ENCODE results near the gene INPP5K. TPM values are rescaled to one million over a fixed set of nuclear protein-coding genes. Genes with fewer than 3 reads are reported as not detected.
"Not testable (repeated sequence)": the region's sequence is repeated elsewhere in the genome, so short reads cannot be mapped to it uniquely, and the experiment has no call there.

The INPP5K gene
- 10 to 100 TPM; 12.7 to 22.6 (median 18.2) TPM for total RNA-seq
- long read RNA-seq, partial matches to known transcripts: 1 of 4 reads
- long read RNA-seq, other reads (novel, unspliced or antisense): 2 of 4 reads

GRCh38 chr17:1516388-1517161 is at the start of gene INPP5K:
TSS of gene INPP5K (minus strand) at chr17:1516612. CDS start at chr17:1516499, 113 bp downstream.
- DNase-seq (peak; percentile 99), ATAC-seq (peak; percentile 95 to 97 (median 96))
- H3K4me3 ChIP-seq: peak within 1 kb of the TSS; percentile 89 to 100 (median 94)
- TF ChIP-seq CTCF (IDR thresholded peaks at IDR 0.05) (peak in 1 of 4 donors; percentile 7), POLR2A (IDR thresholded peaks at IDR 0.05) (peak; percentile 58)
- no peaks in the 10 kb centered on the region for H3K27me3 ChIP-seq
- H3K36me3 ChIP-seq: peaks cover 0 to 13% (median 0%) of the 10 kb centered on the region in 4 donors
- H3K4me1 ChIP-seq: peaks cover 0 to 19% (median 0%) of the 10 kb centered on the region in 4 donors
- H3K27ac ChIP-seq: peak within 1 kb of the TSS; percentile 78 to 88 (median 79)
- intact Hi-C loops (cut with DNase I): loop anchor here (10.0 kb wide), 2 partner anchors 152 to 242 kb away; partner anchors contain the start of genes BHLHA9 (in 1 of the 2) and TRARG1 (in 1 of the 2)
- H3K9me3 ChIP-seq: no peaks in the 10 kb centered on the region
- 0% methylated on average over 44 of the region's 91 CpGs for WGBS (ENCODE audit: insufficient coverage, low coverage, low lambda C conversion rate, missing lambda C conversion rate)

- no peak for ATAC-seq
- no peak for DNase-seq
These were observed 49.5 kb upstream of the INPP5K start for GRCh38 chr17:1565877-1566276.

GRCh38 chr17:1563786-1564613 is 47.6 kb upstream of the INPP5K start:
- no peaks in the 10 kb centered on the region for H3K27me3 ChIP-seq
- no peak overlapping the region for H3K4me3 ChIP-seq
- TF ChIP-seq CTCF (IDR thresholded peaks at IDR 0.05) (no peak), POLR2A (IDR thresholded peaks at IDR 0.05) (no peak)
- ATAC-seq: peak in 1 of 4 donors; percentile 3
- WGBS (ENCODE audit: insufficient coverage, low coverage, low lambda C conversion rate, missing lambda C conversion rate): 63% methylated on average over 12 of the region's 19 CpGs
- intact Hi-C loops (cut with DNase I): no loop called here
- no peak for DNase-seq
- no peak overlapping the region for H3K27ac ChIP-seq
- H3K4me1 ChIP-seq: peaks cover 0 to 12% (median 3%) of the 10 kb centered on the region in 4 donors
- no peaks in the 10 kb centered on the region for H3K36me3 ChIP-seq
- H3K9me3 ChIP-seq: no peaks in the 10 kb centered on the region

More at GRCh38 chr17:1565877-1566276, 49.5 kb upstream of the INPP5K start:
- intact Hi-C loops (cut with DNase I): no loop called here
- no peak overlapping the region for H3K4me3 ChIP-seq
- H3K27me3 ChIP-seq: no peaks in the 10 kb centered on the region
- H3K36me3 ChIP-seq: no peaks in the 10 kb centered on the region
- H3K4me1 ChIP-seq: peaks cover 0 to 12% (median 3%) of the 10 kb centered on the region in 4 donors
- TF ChIP-seq POLR2A (IDR thresholded peaks at IDR 0.05): no peak
- 53% methylated on average over 6 of the region's 6 CpGs for WGBS (ENCODE audit: insufficient coverage, low coverage, low lambda C conversion rate, missing lambda C conversion rate)
- H3K9me3 ChIP-seq: no peaks in the 10 kb centered on the region
- no peak overlapping the region for H3K27ac ChIP-seq

- H3K9me3 ChIP-seq; H3K27ac ChIP-seq; DNase-seq; H3K27me3 ChIP-seq; ATAC-seq; H3K36me3 ChIP-seq; intact Hi-C loops (cut with DNase I): not testable (repeated sequence)
- 62% methylated on average over 15 of the region's 15 CpGs for WGBS (ENCODE audit: insufficient coverage, low coverage, low lambda C conversion rate, missing lambda C conversion rate)
- H3K4me3 ChIP-seq: peak overlapping the region in 1 of 3 donors; percentile 78
- H3K4me1 ChIP-seq: peaks cover 0 to 12% (median 3%) of the 10 kb centered on the region in 4 donors
These were observed 47.0 kb upstream of the INPP5K start for GRCh38 chr17:1563471-1563785.

- intact Hi-C loops (cut with DNase I): no loop called here
- 2% methylated on average over 13 of the region's 62 CpGs for WGBS (ENCODE audit: insufficient coverage, low coverage, low lambda C conversion rate, missing lambda C conversion rate)
- peak overlapping the region; percentile 64 to 80 (median 65) for H3K27ac ChIP-seq
- no peaks in the 10 kb centered on the region for H3K27me3 ChIP-seq
- ATAC-seq (peak; percentile 3 to 34 (median 8)), DNase-seq (peak in 2 of 3 donors; percentile 66 to 73)
- TF ChIP-seq POLR2A (IDR thresholded peaks at IDR 0.05) (no peak), CTCF (IDR thresholded peaks at IDR 0.05) (no peak)
- H3K9me3 ChIP-seq: no peaks in the 10 kb centered on the region
- H3K4me3 ChIP-seq: peak overlapping the region; percentile 64 to 85 (median 78)
- peaks cover 0 to 18% (median 3%) of the 10 kb centered on the region in 4 donors for H3K4me1 ChIP-seq
- H3K36me3 ChIP-seq: no peaks in the 10 kb centered on the region
These were observed 45.8 kb upstream of the INPP5K start for GRCh38 chr17:1562176-1562643.

Measured in right lobe of liver (tissue), 6 donors.